Activated CD8-positive, alpha-beta memory T cell treated with anti-CD3 and anti-CD28 coated beads, Interleukin-2, amount 50 U/mL, for 48 hours (primary cell): ENCODE measurements around the gene KLK13.

Experiments used
- DNase-seq: peaks from one replicate; pipeline ENCODE4 v3.0.0-alpha.2; 2020

KLK13 gene

DNA sequence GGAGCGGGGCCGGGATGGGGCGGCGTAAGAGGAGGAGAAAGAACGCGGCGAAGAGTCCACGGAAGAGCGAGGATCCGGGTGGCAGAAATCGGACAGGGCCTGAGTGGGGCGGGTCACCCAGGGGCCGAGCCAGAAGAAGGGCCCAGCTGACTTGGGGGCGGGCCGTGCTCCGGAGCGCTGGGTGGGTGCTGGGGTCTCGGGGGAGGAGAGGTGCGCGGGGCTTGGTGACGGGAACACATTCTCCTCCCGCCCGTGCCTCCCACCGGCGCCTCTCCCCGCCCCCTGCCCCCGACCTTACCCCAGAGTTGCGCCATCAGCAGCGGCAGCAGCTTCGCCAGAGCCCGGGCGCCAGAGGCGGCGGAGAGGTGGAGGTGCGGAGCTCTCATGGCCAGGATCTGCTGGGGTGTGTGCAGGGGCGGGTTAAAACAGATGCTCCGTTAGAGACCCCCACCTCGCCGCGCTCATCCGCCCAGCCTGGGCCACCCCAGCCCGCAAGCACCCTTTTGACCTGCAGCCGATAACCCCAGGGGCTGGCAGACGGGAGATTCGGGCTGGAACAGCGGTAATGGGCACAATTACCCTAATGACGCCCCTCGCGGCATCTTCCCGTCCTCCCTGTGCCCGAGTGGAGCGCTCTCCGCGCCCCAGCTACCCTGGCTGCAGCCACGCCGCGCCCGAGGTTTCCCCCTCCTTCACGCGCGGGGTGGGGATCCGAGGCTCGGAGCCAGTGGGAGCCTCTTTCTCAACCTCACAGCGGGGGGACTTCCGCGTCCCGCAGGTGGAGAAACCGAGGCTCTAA is 45.9 kb downstream of the KLK13 start:
- peak; percentile 57 for DNase-seq

DNA sequence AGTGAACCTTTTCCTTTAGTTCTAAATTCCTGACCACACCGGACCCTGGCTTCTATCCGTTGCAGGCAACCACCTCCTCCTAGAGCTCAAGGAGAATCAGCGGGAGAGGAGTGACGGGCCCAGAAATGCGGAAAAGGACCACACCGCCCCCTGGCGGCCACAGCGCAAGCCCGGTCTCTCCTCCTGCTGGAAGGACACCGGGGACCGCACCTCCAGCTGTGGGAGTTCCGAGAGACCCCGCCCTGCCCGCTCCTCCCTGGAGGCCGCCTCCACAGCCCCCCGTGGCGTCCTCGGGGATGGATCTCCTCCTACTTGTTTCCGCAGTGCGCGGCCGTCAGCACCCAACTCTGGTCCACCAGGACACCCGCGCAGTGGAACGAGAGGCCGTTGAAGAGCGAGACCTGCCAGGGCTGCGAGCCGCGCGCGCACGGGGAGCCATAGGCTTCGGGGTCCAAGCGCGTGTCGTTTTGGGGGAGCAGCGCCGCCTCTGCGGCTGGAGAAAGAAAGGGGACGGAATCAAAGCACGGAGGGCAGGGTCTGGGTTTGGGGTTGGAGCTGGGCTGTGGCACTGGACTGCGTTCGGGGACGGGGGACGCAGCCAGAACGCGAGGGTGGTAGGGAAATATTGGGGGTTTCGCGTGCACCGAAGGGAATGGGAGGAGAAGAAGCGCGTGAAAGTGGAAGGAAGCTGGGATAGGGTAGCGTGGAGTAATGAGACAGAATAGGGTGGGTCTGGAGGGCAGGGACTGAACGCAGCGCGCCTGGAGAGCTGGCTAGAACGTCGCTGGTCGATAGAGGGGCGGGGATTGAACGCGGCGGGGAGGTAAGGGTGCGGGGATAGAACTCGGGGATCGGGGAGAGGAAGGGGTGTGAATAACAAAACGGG is 47.9 kb downstream of the KLK13 start:
- DNase-seq: peak; percentile 93

DNA sequence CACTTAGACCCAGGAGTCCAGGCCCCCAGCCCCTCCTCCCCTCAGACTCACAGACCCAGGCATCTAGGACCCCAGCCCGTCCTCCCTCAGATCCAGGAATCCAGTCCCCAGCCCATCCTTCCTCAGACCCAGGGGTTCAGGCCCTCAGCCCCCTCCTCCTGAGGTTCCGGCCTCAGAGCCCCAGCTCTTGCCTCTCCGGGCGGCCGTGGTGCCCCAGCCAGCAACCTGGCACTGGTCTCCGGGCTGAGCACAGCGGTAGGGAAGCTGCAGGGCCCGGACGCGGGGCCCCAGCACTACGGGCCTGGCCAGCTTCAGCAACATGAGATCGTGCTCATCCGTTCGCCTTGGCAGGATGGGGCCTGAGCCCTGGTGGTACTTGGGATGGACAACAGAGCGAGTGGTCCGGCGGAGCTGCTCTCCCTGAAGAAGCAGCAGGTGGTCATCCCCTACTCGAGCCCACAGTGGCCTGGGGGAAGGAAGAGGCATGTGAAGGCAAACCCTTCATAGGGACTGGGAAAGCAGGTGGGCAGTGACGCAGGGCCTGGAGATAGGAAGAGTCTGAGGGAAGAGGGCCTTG is 49.1 kb downstream of the KLK13 start:
- no peak for DNase-seq

DNA sequence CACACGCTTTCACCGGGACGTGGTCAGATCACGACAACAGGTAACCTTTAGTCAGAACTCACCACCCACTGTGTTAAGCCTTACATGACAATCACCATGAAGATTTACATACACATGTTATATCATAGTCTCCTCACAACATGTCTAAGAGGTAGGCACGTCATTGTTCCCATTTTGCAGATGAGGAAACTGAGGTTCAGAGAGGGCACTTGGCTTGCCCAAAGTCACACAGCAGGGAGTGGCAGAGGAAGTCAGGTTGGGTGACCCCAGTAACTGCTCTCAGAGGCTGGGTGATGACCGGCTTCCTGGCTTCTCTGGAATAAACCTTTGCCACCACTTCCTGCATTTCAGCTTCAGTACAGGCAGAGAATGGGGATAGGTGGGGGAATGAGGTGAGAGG is 50.6 kb downstream of the KLK13 start:
- DNase-seq: no peak

DNA sequence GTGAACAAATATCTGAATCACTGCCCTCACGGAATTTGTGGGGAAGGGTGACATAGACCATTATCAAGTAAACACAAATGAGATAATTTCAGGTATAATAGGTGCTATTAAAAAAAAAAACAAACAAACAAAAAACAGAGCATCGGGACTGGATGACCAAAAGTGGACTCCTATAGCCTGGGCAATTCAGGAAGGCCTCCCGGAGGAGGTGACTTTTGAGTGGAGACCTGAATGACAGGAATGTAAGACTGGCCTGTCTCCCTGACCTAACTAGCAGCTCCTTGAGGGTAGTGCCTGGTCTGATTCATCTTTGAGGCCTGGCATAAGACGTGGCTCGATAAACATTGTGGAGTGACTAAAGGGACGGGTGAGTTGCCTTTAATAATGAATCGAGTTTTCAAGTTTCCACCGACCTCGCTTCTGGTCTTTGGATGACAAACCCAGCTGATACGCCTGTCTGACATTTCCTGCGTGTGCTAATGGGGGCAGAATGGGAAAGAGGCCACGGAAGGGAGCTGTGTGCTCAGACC is 52.2 kb downstream of the KLK13 start:
- no peak for DNase-seq

DNA sequence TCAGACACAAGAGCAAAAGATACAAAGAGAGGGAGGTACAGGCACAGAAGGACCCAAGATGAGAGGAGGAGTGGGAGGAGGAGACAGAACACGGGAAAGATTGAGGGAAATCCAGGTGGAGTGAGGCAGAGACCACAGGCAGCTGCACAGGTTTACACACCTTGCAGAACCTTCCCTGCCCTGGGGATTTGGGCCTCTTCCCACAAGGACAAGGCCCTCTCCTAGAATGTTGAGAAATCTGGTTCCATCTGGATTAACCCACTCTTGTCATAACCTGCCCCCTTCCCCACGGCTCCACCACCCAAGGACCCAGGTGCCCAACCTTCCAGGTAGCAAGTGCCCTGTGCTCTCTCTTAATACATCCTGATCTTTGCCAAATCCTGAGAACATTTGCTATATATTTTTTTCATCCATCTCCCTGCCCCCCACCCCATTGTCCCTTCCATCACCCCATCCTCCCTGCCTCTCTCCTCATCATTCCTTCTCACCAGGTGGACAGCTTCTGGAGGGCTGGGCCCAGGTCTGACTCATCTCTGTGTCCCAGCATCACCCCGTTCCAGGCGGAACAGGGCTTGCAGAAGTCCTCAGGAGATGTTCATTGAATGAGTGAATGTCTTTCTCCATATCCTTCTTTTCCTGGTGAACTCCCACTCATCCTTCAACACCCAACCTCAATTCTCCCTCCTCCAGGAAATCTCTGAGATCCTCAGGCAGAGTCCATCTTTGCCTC is 54.7 kb downstream of the KLK13 start:
- DNase-seq: no peak

DNA sequence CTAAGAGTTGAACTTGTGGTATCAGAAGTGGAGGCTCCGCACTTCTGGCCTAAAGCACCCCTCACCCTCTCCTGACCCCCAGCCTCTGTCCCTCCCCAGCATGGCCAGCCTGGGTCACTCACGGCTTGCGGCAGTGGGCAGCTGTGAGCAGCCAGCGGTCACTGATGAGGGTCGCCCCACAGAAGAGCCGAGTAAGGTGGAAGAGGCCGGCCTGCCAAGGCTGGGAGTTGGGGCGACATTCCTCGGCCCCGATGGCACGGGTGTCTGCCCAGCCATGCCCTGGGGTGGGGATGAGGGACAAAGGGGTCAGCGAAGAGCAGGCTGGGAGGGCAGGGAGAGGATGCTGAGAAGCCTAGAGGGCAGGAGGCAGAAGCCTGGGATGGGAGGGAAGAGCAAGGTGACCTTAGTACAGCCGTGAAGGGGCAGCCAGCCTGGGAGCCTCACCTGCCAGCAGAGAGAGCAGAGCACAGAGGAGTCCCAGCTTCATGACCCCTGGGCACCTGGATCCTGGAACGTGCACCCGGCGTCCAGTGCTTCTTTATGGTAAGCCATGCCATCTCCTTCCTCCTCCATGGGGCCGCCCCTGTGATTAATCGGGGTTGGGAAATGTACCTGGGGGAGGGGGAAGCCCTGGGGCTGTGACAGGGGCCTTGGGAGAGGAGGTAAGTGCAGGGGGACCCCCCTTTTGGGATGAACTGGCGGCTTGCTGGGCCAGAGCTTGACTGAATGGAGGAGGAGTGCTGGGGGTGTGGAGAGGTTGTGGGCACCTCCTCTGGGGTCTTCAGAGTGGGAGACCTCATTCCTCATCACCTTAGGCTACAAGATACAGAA is 55.6 kb downstream of the KLK13 start:
- DNase-seq: no peak

DNA sequence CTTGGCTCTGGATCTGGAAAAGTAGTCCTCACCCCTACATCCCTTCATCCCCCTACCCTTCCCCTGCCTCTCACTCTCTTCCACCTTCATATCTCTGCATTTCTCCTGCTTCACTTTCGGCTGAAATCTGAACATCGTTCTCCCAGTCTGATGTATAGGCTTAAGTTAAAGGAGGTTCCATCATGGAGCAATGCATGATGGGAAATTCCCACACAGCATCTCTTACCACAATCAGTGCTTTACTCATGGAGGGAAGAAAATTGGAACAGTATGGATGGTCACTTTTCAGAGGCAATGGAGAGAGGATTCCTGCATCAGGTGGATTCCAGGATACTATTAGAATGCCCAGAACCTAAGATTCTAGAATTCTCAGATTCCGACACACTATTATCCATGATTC is 57.4 kb downstream of the KLK13 start:
- DNase-seq: no peak

DNA sequence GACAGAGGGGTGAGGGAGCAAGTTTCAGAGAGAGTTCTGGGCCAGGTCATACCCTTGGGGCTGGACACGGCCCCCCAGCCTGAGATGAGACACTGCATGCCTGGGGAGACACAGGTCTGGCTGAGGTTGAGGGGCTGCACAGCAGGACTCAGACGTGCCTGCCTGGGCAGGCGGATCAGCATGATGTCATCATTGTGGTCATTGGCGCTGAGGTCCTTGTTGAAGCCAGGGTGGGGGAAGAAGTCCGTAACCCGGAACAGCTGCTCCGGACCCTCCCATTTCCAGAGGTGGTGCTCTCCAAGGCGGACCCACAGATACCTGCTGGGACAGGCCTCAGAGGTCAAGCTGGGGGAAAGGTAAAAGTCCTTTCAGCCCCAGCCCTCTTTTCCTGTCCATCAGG is 58.5 kb downstream of the KLK13 start:
- DNase-seq: no peak
